Nephron (organoid): ENCODE measurements around the gene NDFIP1.
"Not testable (repeated sequence)": the region's sequence is repeated elsewhere in the genome, so short reads cannot be mapped to it uniquely, and the experiment has no call there.

ENCODE experiments used
- H3K27ac Mint-ChIP-seq, 3 experiments: 2 replicates each; pipeline ENCODE4 v1.8.0; 2020; ENCODE audit warnings: mixed read lengths in 3 of 3, mild to moderate bottlenecking in 2 of 3, moderate library complexity in 1 of 3
- H3K27me3 Mint-ChIP-seq: 2 replicates; pipeline ENCODE4 v1.8.0; 2021; ENCODE audit warnings: low read depth, mild to moderate bottlenecking, moderate library complexity, mixed read lengths
- H3K36me3 Mint-ChIP-seq: 2 replicates; pipeline ENCODE4 v1.8.0; 2020; ENCODE audit warnings: low read depth, mixed read lengths
- H3K4me1 Mint-ChIP-seq: 2 replicates; pipeline ENCODE4 v1.8.0; 2020; ENCODE audit warnings: mixed read lengths
- H3K4me3 Mint-ChIP-seq, 3 experiments: 2 replicates each; pipeline ENCODE4 v1.8.0; 2020; ENCODE audit warnings: mild to moderate bottlenecking in 3 of 3, mixed read lengths in 3 of 3, moderate library complexity in 2 of 3
- H3K9me3 Mint-ChIP-seq: 2 replicates; pipeline ENCODE4 v1.8.0; 2020; ENCODE audit warnings: mixed read lengths
- TF ChIP-seq, protein P1 (sequence below), 3 experiments: fragments of 200-600 bp; sonication (generic); IDR thresholded peaks; one replicate each; pipeline ENCODE4 v1.5.0; 2021; ENCODE audit warnings: antibody characterized with exemption in 3 of 3; ENCODE audit not compliant: unreplicated experiment in 3 of 3

NDFIP1 gene

DNA sequence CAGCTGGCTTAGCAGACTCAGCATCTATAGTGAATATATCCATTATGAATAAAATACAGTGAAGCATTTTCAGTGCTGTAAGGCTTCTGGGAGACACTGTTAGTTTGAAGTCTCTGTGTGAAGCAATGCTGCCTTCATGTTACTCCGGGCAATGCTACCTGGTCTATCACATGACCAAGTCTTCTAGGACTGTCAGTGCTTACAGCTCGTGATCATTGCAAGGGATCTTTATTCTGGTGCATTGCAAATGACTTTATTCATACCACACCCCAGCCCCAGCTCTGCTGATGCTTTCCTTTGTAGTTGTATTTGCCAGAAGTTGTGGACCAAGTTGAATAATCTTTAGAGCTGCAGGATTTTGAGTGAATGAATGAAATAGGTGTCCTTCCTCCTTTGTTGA is 21.9 kb upstream of the NDFIP1 start:
- Mint-ChIP-seq H3K4me3 (no peak overlapping the region), H3K4me1 (peaks cover 34% of the 10 kb centered on the region), H3K9me3 (no peaks in the 10 kb centered on the region), H3K36me3 (no peaks in the 10 kb centered on the region), H3K27ac (no peak overlapping the region), H3K27me3 (peaks cover 7% of the 10 kb centered on the region)
- TF ChIP-seq, protein P1, sequence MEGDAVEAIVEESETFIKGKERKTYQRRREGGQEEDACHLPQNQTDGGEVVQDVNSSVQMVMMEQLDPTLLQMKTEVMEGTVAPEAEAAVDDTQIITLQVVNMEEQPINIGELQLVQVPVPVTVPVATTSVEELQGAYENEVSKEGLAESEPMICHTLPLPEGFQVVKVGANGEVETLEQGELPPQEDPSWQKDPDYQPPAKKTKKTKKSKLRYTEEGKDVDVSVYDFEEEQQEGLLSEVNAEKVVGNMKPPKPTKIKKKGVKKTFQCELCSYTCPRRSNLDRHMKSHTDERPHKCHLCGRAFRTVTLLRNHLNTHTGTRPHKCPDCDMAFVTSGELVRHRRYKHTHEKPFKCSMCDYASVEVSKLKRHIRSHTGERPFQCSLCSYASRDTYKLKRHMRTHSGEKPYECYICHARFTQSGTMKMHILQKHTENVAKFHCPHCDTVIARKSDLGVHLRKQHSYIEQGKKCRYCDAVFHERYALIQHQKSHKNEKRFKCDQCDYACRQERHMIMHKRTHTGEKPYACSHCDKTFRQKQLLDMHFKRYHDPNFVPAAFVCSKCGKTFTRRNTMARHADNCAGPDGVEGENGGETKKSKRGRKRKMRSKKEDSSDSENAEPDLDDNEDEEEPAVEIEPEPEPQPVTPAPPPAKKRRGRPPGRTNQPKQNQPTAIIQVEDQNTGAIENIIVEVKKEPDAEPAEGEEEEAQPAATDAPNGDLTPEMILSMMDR (IDR thresholded peaks at IDR 0.05; ENCODE audit: unreplicated experiment in 3 of 3): no peak

DNA sequence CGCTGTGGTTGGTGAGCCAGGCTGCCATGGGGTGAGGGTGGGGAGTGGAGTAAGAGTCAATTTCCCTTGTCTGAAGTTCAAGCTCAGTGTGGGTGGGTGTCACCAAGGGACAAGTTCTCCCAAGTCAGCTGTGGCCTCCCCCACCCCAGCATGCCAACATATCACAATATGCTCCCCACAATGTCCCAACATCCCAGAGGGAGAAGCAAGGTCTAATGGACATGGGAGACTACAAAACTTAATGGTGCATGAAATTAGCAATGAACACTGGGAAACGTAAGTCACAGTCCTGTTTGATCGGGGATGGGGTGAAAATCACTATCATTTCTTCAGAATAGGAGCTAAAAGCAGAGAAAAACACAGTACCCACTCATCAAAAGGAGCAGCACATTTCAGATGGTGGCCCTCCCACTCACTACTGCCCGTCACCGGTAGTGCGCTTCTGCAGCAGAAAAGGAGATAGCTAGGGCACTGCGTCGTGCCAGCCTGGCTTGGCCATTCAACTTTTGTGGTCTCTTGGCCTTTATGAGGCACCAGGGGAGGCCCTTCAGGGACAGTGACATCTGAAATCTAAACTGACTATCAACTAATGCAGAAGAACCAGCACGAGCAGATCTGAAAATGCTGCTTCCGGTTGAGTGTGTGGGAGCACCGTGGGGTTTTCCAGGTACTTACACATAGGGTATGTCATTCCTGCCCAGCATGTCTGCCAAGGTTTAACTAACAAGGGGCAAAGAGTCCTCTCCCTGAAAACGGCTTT is 20.5 kb upstream of the NDFIP1 start:
- TF ChIP-seq, protein P1 (IDR thresholded peaks at IDR 0.05; ENCODE audit: unreplicated experiment in 3 of 3): no peak
- H3K36me3 Mint-ChIP-seq: no peaks in the 10 kb centered on the region
- peaks cover 34% of the 10 kb centered on the region for H3K4me1 Mint-ChIP-seq
- H3K27me3 Mint-ChIP-seq: peaks cover 7% of the 10 kb centered on the region
- peak overlapping the region; percentile 78 to 95 (median 83) for H3K27ac Mint-ChIP-seq
- H3K9me3 Mint-ChIP-seq: no peaks in the 10 kb centered on the region
- H3K4me3 Mint-ChIP-seq: no peak overlapping the region

DNA sequence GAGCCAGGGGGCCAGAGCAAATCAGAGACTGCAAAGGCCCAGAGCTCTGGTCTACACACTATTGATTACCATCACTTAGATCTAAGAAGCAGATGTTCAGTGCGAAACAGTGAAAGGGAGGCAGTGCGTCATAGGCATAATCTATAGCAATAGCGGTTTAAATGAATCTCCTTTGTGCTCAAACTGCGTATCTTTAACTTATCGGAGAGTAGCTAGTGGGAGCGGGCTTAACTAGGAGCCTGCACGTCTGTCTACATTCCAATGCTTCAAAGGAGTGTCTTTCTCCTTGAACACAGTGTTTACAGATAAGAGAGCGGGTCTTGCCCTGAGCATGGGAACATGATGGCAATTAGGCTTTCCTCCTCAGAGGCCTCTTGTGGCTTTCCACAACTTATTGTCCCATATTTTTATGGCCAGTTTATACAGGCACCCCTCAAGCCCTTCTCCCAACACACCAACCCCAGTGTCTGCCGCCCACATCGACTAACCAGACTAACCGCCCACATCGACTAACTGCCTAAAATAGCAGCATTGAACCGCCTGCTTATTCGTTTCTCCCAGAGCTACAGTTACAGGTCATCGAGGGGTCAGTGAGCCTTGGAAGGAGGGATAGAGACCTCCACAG is 19.6 kb upstream of the NDFIP1 start:
- Mint-ChIP-seq H3K4me3 (peak overlapping the region in 1 of 3 experiments; percentile 34), H3K4me1 (peaks cover 34% of the 10 kb centered on the region), H3K27ac (peak overlapping the region; percentile 78 to 95 (median 83))
- H3K27me3 Mint-ChIP-seq, H3K9me3 Mint-ChIP-seq, H3K36me3 Mint-ChIP-seq: not testable (repeated sequence)

DNA sequence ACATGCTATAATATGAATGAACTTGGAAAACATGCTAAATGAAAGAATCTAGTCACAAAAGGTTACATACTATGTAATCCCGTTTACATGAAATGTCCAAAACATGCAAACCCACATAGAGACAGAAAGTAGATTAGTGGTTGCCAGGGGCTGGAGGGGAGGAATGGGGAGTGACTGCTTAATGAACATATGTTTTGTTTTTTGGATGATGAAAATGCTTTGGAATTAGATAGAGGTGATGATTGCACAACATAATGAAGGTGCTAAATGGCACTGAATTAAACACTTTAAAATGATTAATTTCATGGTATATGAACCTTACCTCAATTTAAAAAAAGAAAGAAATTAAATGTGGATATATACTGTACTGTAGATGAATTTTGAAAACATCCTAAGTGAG is 17.6 kb upstream of the NDFIP1 start:
- peak overlapping the region in 2 of 3 experiments; percentile 10 to 17 for H3K27ac Mint-ChIP-seq
- TF ChIP-seq, protein P1 (IDR thresholded peaks at IDR 0.05; ENCODE audit: unreplicated experiment in 3 of 3): no peak
- H3K36me3 Mint-ChIP-seq: no peaks in the 10 kb centered on the region
- H3K4me1 Mint-ChIP-seq: peaks cover 25% of the 10 kb centered on the region
- no peak overlapping the region for H3K4me3 Mint-ChIP-seq
- H3K27me3 Mint-ChIP-seq: no peaks in the 10 kb centered on the region
- no peaks in the 10 kb centered on the region for H3K9me3 Mint-ChIP-seq

DNA sequence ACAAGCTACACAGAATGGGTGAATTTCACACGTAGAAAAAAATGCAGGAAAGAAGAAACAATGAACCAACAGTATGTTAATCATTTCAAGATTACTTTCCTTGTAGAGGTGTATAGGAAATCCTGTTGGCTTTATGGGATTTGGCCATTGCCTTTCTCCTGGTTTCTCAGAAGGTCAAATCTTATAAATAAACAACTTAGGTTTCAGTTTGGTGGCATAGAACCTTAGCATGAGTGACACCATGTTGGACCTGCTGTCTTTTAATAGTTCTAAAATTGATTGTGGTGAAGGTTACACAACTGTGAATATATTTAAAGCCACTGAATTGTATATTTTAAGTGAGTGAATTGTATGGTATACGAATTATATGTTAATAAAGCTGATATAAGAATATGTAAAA is 16.7 kb upstream of the NDFIP1 start:
- Mint-ChIP-seq H3K9me3 (no peaks in the 10 kb centered on the region), H3K27me3 (no peaks in the 10 kb centered on the region), H3K4me1 (peaks cover 25% of the 10 kb centered on the region), H3K4me3 (no peak overlapping the region), H3K36me3 (no peaks in the 10 kb centered on the region), H3K27ac (no peak overlapping the region)
- TF ChIP-seq, protein P1 (IDR thresholded peaks at IDR 0.05; ENCODE audit: unreplicated experiment in 3 of 3): no peak

DNA sequence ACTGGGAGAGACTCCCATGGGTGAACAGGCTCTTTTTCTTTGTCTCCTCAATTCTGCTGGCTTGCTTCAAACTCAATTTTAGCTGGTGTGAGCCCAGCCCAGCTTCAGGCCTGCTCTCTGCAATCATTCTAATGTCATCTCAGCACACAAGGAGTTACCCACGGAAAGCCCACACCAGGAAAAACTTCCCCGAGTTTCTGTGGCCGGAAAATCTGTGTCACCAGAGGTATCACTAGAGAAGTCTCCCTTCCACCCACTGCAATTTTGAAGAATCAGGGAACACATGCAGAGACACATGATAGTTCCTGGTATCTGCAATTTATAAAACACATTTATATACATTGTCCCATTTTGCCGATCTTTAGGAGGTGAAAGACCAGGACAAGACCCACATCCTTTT is 13.5 kb upstream of the NDFIP1 start:
- no peaks in the 10 kb centered on the region for H3K9me3 Mint-ChIP-seq
- H3K27ac Mint-ChIP-seq: peak overlapping the region in 1 of 3 experiments; percentile 35
- H3K4me1 Mint-ChIP-seq: peaks cover 5% of the 10 kb centered on the region
- TF ChIP-seq, protein P1 (IDR thresholded peaks at IDR 0.05; ENCODE audit: unreplicated experiment in 3 of 3): no peak
- no peaks in the 10 kb centered on the region for H3K27me3 Mint-ChIP-seq
- no peaks in the 10 kb centered on the region for H3K36me3 Mint-ChIP-seq
- H3K4me3 Mint-ChIP-seq: no peak overlapping the region
